HepG2 (cell line): ENCODE measurements around the gene WBP1. TPM values are rescaled to one million over a fixed set of nuclear protein-coding genes. Genes with fewer than 3 reads are reported as not detected.

Experiments used
- AGO1 ChIP-seq: fragments of 200-400 bp; formaldehyde crosslinking; IDR thresholded peaks from 2 replicates; pipeline ENCODE4 v1.6.1; 2017; ENCODE audit warnings: mild to moderate bottlenecking, low read depth, low read length, moderate library complexity; ENCODE audit not compliant: poor library complexity, severe bottlenecking
- ATF3 ChIP-seq: sonication (generic); formaldehyde crosslinking; IDR thresholded peaks from 2 replicates; pipeline ENCODE4 v1.4.0; 2020; ENCODE audit warnings: missing genetic modification reagents
- E2F1 ChIP-seq: sonication (generic); formaldehyde crosslinking; IDR thresholded peaks from 2 replicates; pipeline ENCODE4 v1.5.0; 2020; ENCODE audit warnings: missing genetic modification reagents
- FOXP4 ChIP-seq: sonication (generic); formaldehyde crosslinking; IDR thresholded peaks from 2 replicates; pipeline ENCODE4 v1.4.0; 2020; ENCODE audit warnings: missing genetic modification reagents
- IRF9 ChIP-seq: sonication (generic); formaldehyde crosslinking; IDR thresholded peaks from 2 replicates; pipeline ENCODE4 v1.8.0; 2022; ENCODE audit warnings: missing genetic modification reagents, mild to moderate bottlenecking, borderline replicate concordance
- MTA3 ChIP-seq: sonication (generic); formaldehyde crosslinking; IDR thresholded peaks from 2 replicates; pipeline ENCODE4 v1.4.0; 2020; ENCODE audit warnings: missing genetic modification reagents
- PATZ1 ChIP-seq: sonication (generic); formaldehyde crosslinking; IDR thresholded peaks from 2 replicates; pipeline ENCODE4 v1.4.0; 2020; ENCODE audit warnings: missing genetic modification reagents
- ZBTB39 ChIP-seq: sonication (generic); formaldehyde crosslinking; IDR thresholded peaks from 2 replicates; pipeline ENCODE4 v1.5.0; 2020; ENCODE audit warnings: missing genetic modification reagents
- ZNF292 ChIP-seq: sonication (generic); formaldehyde crosslinking; IDR thresholded peaks from 2 replicates; pipeline ENCODE4 v1.8.1; 2022; ENCODE audit warnings: mild to moderate bottlenecking, low read depth, missing genetic modification reagents, borderline replicate concordance
- ZNF329 ChIP-seq: sonication (generic); formaldehyde crosslinking; IDR thresholded peaks from 2 replicates; pipeline ENCODE4 v1.9.0; 2021; ENCODE audit warnings: low read depth, mild to moderate bottlenecking, missing genetic modification reagents
- ZNF354B ChIP-seq: sonication (generic); formaldehyde crosslinking; IDR thresholded peaks from 2 replicates; pipeline ENCODE4 v1.8.0; 2022; ENCODE audit warnings: mild to moderate bottlenecking, missing genetic modification reagents
- polyA plus RNA-seq, 8 experiments: library from polyadenylated mRNA; depleted of rRNA in 3 of 8; stranded (reverse) in 7 of 8; unstranded in 1 of 8; fragments of >200 nt; fragmentation: Illumina TruSeq in 4 of 8; extraction: Trizol in 4 of 8; gene quantifications; 2 replicates each; pipeline versions ENCODE4 v1.2.1 to v1.2.3, GENCODE V29; 2011 to 2016; ENCODE audit warnings: low read depth in 4 of 8, missing spikeins in 1 of 8, mixed read lengths in 1 of 8; ENCODE audit not compliant: insufficient read depth in 1 of 8
- total RNA-seq, 5 experiments: library from RNA; depleted of rRNA; stranded (reverse); fragments of >200 nt; fragmentation: Illumina TruSeq; extraction: Trizol; gene quantifications; 2 replicates each; pipeline ENCODE4 v1.2.3, GENCODE V29; 2016; ENCODE audit warnings: low read depth in 1 of 5
- TF ChIP-seq, protein P1 (sequence below): sonication (generic); formaldehyde crosslinking; IDR thresholded peaks from 2 replicates; pipeline ENCODE4 v1.4.0; 2020; ENCODE audit warnings: mild to moderate bottlenecking, missing genetic modification reagents
- TF ChIP-seq, protein P2 (sequence below): sonication (generic); formaldehyde crosslinking; IDR thresholded peaks from 2 replicates; pipeline ENCODE4 v1.5.1; 2020; ENCODE audit warnings: mild to moderate bottlenecking, moderate library complexity, missing genetic modification reagents

WBP1 gene
- total and polyA plus RNA-seq, 2 of the 13 experiments (the other 11 are each of a cell fraction or from before 2014, with no cell fraction given), result 38.8 to 85.7 TPM

DNA sequence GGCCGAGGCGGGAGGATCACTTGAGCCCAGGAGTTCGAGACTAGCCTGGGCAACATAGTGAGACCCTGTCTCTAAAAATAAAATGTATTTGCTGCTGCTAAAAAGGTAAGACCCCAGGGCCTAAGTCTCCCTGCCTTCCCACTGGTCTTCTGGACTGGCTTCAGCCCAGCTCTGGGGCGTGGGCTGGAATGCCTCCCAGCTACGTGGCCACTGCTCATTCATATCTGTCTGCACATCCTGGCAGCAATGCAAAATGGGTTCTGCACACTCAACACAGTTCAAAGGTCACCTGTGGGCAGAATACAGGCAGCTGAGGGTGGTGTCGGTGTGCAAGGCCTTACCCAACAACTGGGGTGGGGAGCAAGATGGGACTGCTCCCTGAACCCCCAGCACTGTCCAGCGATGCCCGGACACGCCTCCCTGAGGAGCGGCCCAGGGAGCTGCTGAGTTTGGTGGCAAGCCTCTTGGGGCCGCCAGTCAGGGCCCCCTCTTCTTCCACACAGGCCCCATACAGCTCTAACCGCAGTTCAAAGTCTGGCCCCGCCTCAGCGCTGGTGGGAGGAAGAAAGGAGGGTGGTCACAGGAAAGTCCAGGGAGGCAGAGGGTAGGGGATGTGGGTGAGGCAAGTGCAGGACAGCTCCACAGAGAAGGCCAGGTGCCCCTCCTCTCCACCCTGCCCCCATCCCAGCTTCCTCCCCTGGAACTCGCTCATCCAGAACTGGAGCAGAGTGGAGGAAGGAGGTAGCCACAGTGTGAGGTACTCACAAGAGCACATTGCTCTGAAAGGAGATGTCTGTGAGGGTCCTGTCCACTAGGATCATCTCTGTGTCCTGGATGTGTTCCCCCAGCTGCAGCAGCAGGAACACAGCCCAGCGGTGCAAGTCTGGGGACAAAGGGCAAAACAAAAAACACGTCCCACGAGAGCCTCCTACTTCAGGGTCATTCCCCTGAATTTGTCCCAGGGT lies 28.5 kb upstream of the WBP1 start (continued):
- TF ChIP-seq ZBTB39 (CRISPR knock-in tag) (0 out of 2 replicates have a peak, but pooled peaks have one; percentile 63), ZNF329 (no peak), ZNF292 (CRISPR knock-in tag) (peak; percentile 74; the same call in 1 of the 2 replicates), AGO1 (peak; percentile 71), PATZ1 (CRISPR knock-in tag) (peak; percentile 97), IRF9 (0 out of 2 replicates have a peak, but pooled peaks have one; percentile 43), ZNF354B (no peak), MTA3 (CRISPR knock-in tag) (no peak), ATF3 (no peak; the same call in 1 of the 2 replicates), FOXP4 (CRISPR knock-in tag) (peak; percentile 71; the same call in 1 of the 2 replicates), E2F1 (CRISPR knock-in tag) (no peak)
- TF ChIP-seq, protein P1, sequence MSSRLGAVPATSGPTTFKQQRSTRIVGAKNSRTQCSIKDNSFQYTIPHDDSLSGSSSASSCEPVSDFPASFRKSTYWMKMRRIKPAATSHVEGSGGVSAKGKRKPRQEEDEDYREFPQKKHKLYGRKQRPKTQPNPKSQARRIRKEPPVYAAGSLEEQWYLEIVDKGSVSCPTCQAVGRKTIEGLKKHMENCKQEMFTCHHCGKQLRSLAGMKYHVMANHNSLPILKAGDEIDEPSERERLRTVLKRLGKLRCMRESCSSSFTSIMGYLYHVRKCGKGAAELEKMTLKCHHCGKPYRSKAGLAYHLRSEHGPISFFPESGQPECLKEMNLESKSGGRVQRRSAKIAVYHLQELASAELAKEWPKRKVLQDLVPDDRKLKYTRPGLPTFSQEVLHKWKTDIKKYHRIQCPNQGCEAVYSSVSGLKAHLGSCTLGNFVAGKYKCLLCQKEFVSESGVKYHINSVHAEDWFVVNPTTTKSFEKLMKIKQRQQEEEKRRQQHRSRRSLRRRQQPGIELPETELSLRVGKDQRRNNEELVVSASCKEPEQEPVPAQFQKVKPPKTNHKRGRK (CRISPR knock-in tag), result no peak
- TF ChIP-seq, protein P2, sequence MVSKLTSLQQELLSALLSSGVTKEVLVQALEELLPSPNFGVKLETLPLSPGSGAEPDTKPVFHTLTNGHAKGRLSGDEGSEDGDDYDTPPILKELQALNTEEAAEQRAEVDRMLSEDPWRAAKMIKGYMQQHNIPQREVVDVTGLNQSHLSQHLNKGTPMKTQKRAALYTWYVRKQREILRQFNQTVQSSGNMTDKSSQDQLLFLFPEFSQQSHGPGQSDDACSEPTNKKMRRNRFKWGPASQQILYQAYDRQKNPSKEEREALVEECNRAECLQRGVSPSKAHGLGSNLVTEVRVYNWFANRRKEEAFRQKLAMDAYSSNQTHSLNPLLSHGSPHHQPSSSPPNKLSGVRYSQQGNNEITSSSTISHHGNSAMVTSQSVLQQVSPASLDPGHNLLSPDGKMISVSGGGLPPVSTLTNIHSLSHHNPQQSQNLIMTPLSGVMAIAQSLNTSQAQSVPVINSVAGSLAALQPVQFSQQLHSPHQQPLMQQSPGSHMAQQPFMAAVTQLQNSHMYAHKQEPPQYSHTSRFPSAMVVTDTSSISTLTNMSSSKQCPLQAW (CRISPR knock-in tag), result peak; percentile 82
